Prostate gland (tissue), 2 donors: Measurements from ENCODE around the gene ZNF423.

Experiments
- POLR2A ChIP-seq: fragments of 450-650 bp; IDR thresholded peaks from one replicate; pipeline ENCODE4 v1.6.1; 2016; ENCODE audit warnings: antibody characterized with exemption, mild to moderate bottlenecking
- TF ChIP-seq, protein P1 (sequence below), 4 experiments: fragments of 200-600 bp in 2 of 4; fragments of 450-650 bp in 2 of 4; sonication (generic) in 2 of 4; IDR thresholded peaks; 1 replicate in 3 of 4; 2 replicates in 1 of 4; pipeline ENCODE4 v1.5.1; 2016 to 2019; ENCODE audit warnings: antibody characterized with exemption in 4 of 4, mild to moderate bottlenecking in 2 of 4, moderate library complexity in 2 of 4

DNA sequence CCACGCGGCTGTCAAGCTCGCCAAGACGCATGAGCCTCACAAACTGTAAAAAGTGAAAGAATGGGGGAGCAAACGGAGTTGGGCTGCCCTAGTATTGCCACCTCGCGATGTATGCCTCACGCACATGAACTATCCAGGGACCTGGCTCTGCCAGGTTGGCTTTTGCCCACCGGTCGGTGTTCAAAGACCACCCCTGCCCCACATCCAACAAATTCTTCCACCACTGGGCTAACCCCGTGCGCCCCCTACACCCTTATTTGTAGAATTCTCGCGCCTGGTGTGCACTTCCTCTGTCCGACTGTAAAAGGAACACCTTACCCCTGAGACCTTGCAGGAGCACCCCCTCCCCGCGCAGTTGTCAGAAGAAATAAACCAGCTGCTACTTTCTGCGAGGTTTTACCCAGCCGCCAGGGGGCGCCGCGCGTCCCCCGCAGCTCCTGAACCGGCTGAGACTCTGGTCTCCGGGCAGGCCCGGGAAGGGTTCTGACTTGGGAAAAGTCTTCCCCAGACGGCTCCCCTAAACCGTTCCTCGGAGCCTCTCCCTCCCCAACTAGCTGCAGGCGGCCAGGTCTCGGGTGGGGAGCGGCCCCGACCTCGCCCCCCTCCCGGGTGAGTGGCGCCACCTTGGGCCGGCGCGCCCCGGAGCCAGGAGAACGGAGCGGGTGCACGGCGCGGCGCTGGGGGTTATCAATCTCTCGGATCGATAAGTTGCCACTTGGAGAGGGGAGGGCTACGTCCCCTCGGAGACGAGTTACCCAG lies 1.7 kb upstream of the ZNF423 start:
- TF ChIP-seq, protein P1, sequence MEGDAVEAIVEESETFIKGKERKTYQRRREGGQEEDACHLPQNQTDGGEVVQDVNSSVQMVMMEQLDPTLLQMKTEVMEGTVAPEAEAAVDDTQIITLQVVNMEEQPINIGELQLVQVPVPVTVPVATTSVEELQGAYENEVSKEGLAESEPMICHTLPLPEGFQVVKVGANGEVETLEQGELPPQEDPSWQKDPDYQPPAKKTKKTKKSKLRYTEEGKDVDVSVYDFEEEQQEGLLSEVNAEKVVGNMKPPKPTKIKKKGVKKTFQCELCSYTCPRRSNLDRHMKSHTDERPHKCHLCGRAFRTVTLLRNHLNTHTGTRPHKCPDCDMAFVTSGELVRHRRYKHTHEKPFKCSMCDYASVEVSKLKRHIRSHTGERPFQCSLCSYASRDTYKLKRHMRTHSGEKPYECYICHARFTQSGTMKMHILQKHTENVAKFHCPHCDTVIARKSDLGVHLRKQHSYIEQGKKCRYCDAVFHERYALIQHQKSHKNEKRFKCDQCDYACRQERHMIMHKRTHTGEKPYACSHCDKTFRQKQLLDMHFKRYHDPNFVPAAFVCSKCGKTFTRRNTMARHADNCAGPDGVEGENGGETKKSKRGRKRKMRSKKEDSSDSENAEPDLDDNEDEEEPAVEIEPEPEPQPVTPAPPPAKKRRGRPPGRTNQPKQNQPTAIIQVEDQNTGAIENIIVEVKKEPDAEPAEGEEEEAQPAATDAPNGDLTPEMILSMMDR (IDR thresholded peaks at IDR 0.05) = peak; percentile 57 to 80 (median 72)
- no peak for TF ChIP-seq POLR2A
